ENCODE results near the gene ABCG4. TPM values are rescaled to one million over a fixed set of nuclear protein-coding genes. Genes with fewer than 3 reads are reported as not detected.
"Not testable (repeated sequence)": the region's sequence is repeated elsewhere in the genome, so short reads cannot be mapped to it uniquely, and the experiment has no call there.

ABCG4 gene
- total RNA-seq, 1 donor from 2014 or later = 1.8 TPM

- intact Hi-C loops (cut with micrococcal nuclease) = loop anchor here (10.0 kb wide), 1 partner anchor 46 kb away; the partner anchor contains the start of gene ABCG4
- TF ChIP-seq CTCF (IDR thresholded peaks at IDR 0.05; ENCODE audit: borderline replicate concordance) = no peak
- DNase-seq = no peak
- Histone ChIP-seq H3K4me3 (no peak overlapping the region), H3K27me3 (ENCODE audit: low read depth) (peaks cover 21% of the 10 kb centered on the region), H3K9me3 (replicated peaks) (no peaks in the 10 kb centered on the region), H3K36me3 (no peaks in the 10 kb centered on the region), H3K4me1 (no peaks in the 10 kb centered on the region), H3K27ac (replicated peaks) (no peak overlapping the region)
Measured at GRCh38 chr11:119190531-119190930, 41.7 kb downstream of the ABCG4 start.

- H3K9me3 ChIP-seq (replicated peaks); H3K36me3 ChIP-seq; DNase-seq; H3K4me1 ChIP-seq; H3K4me3 ChIP-seq; H3K27ac ChIP-seq (replicated peaks): not testable (repeated sequence)
- H3K27me3 ChIP-seq (ENCODE audit: low read depth) = peaks cover 20% of the 10 kb centered on the region
- intact Hi-C loops (cut with micrococcal nuclease) = loop anchor here (10.0 kb wide), 1 partner anchor 46 kb away; the partner anchor contains the start of gene ABCG4
Measured at GRCh38 chr11:119191265-119191664, 42.4 kb downstream of the ABCG4 start.

- H3K9me3 ChIP-seq (replicated peaks) = no peaks in the 10 kb centered on the region
- no peak for DNase-seq
- H3K36me3 ChIP-seq = no peaks in the 10 kb centered on the region
- intact Hi-C loops (cut with micrococcal nuclease) = loop anchor here (10.0 kb wide), 1 partner anchor 47 kb away; the partner anchor contains the start of gene ABCG4
- H3K4me1 ChIP-seq = no peaks in the 10 kb centered on the region
- H3K27me3 ChIP-seq (ENCODE audit: low read depth) = peaks cover 13% of the 10 kb centered on the region
- no peak overlapping the region for H3K4me3 ChIP-seq
- H3K27ac ChIP-seq (replicated peaks) = no peak overlapping the region
- no peak for TF ChIP-seq CTCF (IDR thresholded peaks at IDR 0.05; ENCODE audit: borderline replicate concordance)
Measured at GRCh38 chr11:119192111-119192510, 43.3 kb downstream of the ABCG4 start.

- Histone ChIP-seq H3K36me3 (no peaks in the 10 kb centered on the region), H3K9me3 (replicated peaks) (no peaks in the 10 kb centered on the region), H3K27me3 (ENCODE audit: low read depth) (peaks cover 4% of the 10 kb centered on the region), H3K4me1 (no peaks in the 10 kb centered on the region), H3K27ac (replicated peaks) (no peak overlapping the region), H3K4me3 (no peak overlapping the region)
- DNase-seq = no peak
- TF ChIP-seq CTCF (IDR thresholded peaks at IDR 0.05; ENCODE audit: borderline replicate concordance) = no peak
- intact Hi-C loops (cut with micrococcal nuclease) = loop anchor here (10.0 kb wide), 1 partner anchor 48 kb away; the partner anchor contains the start of gene ABCG4
Measured at GRCh38 chr11:119193001-119193400, 44.1 kb downstream of the ABCG4 start.

GRCh38 chr11:119193626-119194025, 44.8 kb downstream of the ABCG4 start:
- no peak for TF ChIP-seq CTCF (IDR thresholded peaks at IDR 0.05; ENCODE audit: borderline replicate concordance)
- H3K27me3 ChIP-seq (ENCODE audit: low read depth) = no peaks in the 10 kb centered on the region
- no peak for DNase-seq
- no peaks in the 10 kb centered on the region for H3K4me1 ChIP-seq
- no peaks in the 10 kb centered on the region for H3K36me3 ChIP-seq
- intact Hi-C loops (cut with micrococcal nuclease) = loop anchor here (10.0 kb wide), 1 partner anchor 49 kb away; the partner anchor contains the start of gene ABCG4
- no peak overlapping the region for H3K4me3 ChIP-seq
- H3K27ac ChIP-seq (replicated peaks) = no peak overlapping the region
- no peaks in the 10 kb centered on the region for H3K9me3 ChIP-seq (replicated peaks)

- H3K9me3 ChIP-seq (replicated peaks) = no peaks in the 10 kb centered on the region
- no peak for TF ChIP-seq CTCF (IDR thresholded peaks at IDR 0.05; ENCODE audit: borderline replicate concordance)
- intact Hi-C loops (cut with micrococcal nuclease) = loop anchor here (10.0 kb wide), 1 partner anchor 50 kb away; the partner anchor contains the start of gene ABCG4
- H3K36me3 ChIP-seq = no peaks in the 10 kb centered on the region
- no peaks in the 10 kb centered on the region for H3K27me3 ChIP-seq (ENCODE audit: low read depth)
- H3K27ac ChIP-seq (replicated peaks) = no peak overlapping the region
- H3K4me1 ChIP-seq = no peaks in the 10 kb centered on the region
- no peak overlapping the region for H3K4me3 ChIP-seq
- DNase-seq = no peak
Measured at GRCh38 chr11:119194811-119195440, 46.1 kb downstream of the ABCG4 start.
